Activated T-helper 1 cell treated with anti-CD3 and anti-CD28 coated beads, Interleukin-2, amount 50 U/mL, for 16 hours (primary cell): ENCODE results near the gene TRIP13.

Experiments
- DNase-seq, 2 donors: peaks; one replicate each; pipeline ENCODE4 v3.0.0-alpha.2; 2020; ENCODE audit warnings: low read depth in 1 of 2, low spot score in 1 of 2

The TRIP13 gene

GRCh38 chr5:951940-952596 is 59.4 kb downstream of the TRIP13 start:
- DNase-seq = no peak

GRCh38 chr5:952597-953271 is 60.0 kb downstream of the TRIP13 start:
- no peak for DNase-seq

GRCh38 chr5:953535-954449 is 61.1 kb downstream of the TRIP13 start:
- DNase-seq = no peak

DNA sequence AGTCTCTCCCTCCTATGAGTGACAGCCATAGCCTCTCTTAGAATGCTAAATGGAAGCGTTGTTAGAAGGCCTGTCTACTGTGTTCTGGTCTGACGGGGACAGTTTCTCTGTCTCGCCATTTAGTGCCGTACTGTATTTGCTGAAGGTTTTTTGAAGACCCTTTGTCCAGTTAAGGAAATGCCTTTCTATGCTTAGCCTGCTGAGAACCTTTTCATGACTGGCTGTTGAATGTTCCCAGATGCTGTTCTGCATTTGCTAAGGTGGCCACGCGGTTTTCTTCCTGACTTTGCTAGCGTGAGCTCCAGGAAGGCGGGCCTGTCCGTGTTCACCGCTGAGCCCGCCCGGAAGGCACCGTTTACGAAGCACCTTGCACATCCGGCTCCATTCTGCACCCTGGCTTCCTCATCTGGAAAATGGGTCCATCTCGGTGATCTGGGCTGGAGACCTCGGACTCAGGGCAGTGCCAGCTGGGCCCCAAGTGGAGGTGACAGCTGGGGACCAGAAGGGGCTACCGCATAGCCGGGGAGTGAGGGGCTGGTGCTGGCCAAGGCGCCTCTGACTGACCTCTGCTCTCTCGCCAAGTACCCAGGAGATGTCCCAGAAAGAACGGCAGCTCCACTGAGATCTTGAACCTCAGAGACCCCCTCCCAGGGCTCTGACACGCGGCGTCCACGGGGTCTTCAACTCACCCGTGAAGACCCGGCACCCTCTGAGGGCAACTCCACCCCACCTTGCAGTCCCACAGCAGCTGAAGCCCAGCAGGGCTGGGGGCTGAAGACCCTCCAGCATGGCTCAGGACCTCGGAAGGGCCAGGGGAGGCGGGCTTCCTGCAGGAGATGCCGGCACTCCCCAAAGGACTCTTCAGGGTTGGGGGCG is 63.4 kb downstream of the TRIP13 start:
- no peak for DNase-seq

DNA sequence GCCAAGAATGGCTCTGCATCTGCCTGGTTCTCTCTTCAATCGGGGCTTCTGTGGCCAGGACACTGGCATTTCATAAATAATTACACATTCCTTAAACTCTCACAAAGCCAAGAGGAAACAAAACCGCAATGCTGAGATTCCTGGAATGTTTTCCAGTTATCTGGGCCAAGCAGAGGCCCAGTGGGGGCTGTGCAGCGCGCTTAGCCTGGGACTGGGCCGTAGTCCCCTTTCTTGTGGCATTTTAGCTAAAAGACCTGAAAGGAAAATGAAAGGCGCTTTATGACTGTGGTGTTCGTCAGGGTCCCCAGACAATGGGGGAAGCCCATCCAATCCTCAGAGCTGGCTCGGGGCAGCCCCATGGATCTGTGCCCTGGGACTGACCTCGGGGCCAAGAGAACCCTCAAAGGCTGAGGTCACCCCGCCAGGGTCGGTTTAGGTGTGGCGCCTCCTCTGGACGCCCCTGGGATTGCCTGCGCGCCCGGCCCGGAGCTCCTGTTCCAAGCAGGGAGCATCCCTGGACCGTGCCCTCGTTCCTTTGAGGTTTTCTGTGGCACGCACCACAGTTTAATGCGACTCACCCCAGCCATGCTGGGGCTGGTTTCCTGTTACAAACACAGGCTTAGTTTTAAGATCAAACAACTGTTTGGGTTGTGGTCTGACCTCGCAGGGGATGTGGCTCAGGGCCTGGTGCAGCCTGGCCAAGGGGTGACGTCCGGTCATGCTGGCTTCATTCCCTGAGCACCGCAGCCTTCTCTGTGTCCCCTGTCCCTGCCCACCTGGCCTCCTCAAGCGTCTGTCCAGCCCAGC is 64.5 kb downstream of the TRIP13 start:
- no peak for DNase-seq

- DNase-seq = no peak
Measured at GRCh38 chr5:957748-958485, 65.2 kb downstream of the TRIP13 start.

DNA sequence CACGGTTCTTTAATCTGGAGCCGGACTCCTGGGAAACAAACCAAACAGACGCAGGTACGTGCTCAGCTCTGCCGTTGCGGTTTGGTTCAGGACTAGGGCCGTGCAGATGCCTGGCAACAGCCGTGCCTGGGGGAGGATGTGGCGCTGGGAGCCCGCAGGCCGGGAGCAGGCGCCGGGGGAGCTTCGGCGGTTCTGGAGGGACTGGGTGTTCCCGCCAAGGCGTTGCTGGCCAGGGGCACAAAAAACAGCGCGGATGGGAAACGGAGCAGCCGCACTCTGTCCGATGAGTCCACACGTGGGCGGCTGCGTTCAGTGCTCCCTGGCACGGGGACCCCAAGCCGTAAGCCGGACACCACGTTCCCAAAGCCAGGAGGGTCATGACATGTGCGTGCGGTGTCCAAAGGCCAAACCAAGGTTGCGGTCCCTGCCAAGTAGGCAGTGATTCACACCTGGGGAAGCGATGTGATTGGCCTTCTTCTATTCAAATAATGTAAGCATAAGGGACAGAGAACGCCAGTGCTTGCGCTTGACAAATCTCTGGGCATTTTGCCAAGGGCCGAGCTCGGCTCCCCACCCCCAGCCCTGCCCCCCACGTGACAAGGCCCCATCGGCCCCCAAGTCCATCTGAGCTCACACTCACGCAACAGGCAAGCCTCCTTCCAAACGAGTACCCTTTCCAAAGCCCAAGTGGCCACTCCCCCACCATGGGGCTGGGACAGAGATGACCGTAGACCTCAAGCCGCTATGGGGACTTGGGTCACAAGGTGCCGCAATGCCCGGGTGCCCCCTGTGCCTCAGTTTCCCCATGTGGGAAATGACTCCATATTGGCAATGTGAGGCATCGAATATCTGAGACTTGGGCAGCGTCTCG is 66.3 kb downstream of the TRIP13 start:
- no peak for DNase-seq

DNA sequence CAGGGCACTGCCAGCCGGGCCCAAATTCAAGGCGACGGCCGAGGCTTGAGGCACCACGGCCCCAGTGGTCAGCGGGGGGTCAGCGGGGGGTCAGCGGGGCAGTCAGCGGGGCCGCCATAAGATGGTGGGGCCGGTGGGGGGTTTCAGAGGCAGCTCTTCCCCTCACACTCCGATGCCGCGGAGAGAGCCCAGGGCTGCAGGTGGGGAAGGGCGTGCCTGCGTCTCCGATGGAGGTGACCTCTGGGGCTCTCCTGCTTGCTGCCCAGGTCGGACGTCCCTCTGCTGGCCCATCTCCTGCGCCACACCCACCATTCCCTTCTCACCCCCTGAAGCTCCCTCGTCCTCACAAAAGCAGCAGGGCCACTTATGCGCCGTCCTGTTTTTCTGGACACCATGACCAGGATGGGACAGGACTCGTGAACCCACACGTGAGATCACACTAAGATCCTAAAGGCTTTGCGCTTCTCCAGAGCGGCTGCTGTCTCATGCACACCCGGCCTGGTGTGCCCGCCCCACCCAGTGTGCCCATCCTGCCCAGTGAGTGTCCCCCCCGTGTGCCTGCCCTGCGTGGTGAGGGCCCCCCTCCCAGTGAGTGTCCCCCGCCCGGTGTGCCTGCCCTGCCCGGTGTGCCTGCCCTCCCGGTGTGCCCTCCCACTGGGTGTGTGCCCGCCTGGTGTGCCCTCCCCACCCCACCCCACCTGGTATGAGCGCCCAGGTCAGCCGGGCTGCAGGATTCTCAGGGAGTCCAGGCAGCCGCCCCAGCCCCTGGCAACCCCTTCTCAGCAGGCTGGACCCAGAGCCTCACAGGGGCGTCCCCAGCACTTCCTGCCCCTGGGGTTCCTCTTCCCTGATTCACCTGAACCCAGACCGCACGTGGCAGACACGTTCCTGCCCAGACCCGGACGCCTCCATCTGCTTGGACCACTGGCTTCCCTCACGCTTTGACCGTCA is 67.2 kb downstream of the TRIP13 start:
- DNase-seq = no peak

DNA sequence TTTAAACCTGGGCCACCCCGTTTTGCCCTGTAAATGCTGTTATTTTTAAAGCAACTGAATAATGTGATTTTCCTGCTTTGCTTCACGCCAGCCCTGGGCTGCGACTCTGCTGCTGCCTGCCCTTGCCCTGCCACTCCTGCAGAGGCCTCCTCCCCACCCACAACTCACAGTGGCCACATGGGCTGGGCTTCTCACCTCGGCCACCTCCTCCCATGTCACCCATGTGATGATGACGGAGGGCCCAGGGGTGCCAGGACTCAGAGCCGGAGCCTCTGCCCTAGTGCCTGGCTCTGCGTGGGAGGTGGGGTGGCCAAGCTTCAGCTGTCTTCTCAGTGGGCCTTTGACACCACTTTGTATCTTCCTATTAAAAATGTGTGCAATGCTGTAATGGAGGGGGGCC is 67.9 kb downstream of the TRIP13 start:
- no peak for DNase-seq

DNA sequence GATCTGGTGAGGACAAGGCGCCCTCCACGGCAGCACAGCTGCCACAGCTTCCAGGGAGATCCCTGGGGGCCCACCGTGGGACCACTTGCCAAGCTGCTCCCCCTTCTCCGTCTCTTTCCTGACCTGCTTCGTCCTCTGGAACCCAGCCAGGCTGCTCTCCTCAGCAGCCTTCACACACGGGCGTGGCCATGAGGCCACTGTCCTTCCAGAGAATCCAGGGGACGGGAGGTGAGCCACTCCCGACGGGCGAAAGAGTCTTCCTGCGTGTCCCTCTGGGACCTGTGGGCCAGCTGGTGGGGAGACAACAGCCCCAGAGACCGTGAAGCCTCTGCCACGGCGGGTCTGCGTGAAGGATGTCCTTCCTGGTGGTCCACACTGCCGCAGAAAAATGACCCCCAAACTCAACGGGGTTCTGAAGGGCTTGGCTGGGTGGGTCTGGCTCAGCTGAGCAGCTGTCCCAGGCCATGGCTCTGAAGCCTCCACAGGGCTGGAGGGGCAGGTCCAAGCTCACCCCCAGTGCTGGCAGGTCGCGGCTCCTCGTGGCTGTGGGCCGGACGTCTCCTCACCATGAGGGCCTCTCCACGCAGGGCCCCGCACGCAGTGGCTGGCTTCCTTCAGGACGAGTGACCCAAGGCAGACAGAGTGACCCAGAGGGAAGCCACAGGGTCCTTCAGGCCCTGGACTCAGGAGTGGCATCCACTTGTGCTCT is 68.5 kb downstream of the TRIP13 start:
- DNase-seq = no peak

- no peak for DNase-seq
Measured at GRCh38 chr5:961711-962240, 69.1 kb downstream of the TRIP13 start.

DNA sequence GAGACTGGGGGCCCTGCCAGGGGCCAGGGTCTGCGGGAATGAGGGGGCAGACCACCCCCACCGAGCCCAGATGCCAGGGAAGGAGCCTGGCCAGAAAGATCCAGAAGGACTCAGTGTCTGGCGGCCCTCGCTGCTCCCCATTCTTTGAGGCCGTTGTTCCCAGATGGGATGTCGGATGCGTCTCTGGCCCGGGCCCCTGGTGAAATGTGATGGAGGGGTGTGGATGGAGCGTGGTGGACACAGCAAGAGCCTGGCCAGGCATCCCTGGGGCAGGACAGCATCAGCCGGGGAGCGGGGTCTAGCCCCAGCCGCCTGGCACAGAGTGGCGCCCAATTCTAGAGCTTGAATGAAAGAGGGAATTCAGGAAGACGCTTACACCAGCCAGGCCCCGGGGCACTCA is 69.7 kb downstream of the TRIP13 start:
- DNase-seq = no peak

GRCh38 chr5:962801-963200 is 70.1 kb downstream of the TRIP13 start:
- no peak for DNase-seq

DNA sequence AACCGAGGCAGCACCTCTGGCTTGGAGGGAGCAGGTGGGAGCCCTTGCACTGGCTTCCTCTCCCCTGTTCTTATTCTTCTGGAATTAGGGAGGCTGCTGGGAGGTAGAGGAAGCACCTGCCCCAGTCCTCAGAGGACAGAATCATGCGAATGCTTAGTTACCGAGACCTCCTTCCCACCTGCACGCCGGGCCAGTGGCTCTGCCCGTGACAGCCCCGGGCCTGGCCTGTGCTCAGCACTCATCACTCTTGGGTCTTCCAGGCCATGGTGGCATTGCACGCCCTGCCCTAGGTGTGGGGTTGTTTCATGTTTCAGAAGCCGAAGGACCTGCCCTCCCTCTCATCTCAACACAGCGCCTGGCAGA is 70.6 kb downstream of the TRIP13 start:
- no peak for DNase-seq

DNA sequence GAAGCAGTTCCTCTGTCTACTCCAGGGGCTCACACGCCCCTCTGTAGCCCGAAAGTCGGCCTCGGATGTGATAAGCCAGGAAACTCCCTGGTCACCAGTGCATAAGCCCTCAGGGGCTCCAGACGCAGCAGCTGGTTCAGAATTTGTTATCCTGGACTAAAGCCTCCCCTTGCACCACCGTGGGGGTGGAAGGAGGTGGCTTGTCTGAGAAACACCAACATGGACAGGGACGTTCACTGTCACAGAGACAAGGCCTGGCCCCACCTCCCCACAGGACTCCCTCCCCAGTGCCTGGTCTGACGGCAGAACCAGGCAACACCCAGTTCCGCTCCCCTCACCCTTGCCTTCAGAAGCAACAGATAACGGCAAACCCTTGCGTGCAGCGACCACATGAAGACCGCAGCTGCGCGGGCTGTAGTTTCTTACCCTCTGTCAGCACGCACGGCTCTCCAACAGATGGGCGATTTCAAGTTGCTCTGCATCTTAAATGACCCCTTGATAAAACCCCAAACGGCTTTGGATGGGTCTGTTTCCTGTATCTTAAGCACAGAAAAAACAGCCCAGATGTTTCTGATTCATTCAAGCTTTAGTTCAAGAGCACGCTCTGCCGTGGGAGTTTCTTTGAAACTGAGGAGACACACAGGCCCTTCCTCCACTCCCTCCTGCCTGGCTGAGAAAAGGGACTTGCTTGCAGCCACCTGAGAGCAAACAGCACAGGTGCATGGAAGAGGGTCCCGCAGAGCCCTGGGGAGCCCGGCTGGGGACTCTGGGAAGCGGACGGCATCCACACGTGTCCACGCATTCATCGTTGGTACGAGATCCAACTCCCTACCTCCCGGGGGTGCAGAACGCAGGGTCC is 71.2 kb downstream of the TRIP13 start:
- no peak for DNase-seq

GRCh38 chr5:964821-965220 is 72.1 kb downstream of the TRIP13 start:
- DNase-seq = no peak
